ENCODE measurements around the gene CCDC50.

The CCDC50 gene

DNA sequence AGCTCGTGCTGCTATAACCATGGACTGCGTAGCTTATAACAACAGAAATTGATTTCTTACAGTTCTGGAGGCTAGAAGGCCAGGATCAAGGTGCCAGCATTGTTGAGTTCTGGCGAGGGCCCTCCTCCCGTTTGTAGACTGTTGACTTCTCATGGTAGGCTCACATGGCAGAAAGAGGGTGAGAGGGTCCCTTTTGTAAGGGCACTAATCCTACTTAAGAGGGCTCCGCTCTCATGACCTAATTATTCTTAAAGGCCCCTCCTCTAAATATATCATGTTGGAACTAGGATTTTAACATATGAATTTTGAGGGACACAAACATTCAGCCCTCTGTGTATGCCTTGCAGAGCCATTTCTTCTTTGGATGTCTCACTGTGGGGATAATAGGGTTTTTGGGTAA lies 103.0 kb downstream of the CCDC50 start:
- Mint-ChIP-seq H3K4me1 (no peaks in the 10 kb centered on the region), H3K27ac (no peak overlapping the region), H3K9me3 (peaks cover 2% of the 10 kb centered on the region), H3K36me3 (ENCODE audit: low read depth) (no peaks in the 10 kb centered on the region), H3K27me3 (ENCODE audit: low read depth) (no peaks in the 10 kb centered on the region), H3K4me3 (no peak overlapping the region)
- TF ChIP-seq, protein P1, sequence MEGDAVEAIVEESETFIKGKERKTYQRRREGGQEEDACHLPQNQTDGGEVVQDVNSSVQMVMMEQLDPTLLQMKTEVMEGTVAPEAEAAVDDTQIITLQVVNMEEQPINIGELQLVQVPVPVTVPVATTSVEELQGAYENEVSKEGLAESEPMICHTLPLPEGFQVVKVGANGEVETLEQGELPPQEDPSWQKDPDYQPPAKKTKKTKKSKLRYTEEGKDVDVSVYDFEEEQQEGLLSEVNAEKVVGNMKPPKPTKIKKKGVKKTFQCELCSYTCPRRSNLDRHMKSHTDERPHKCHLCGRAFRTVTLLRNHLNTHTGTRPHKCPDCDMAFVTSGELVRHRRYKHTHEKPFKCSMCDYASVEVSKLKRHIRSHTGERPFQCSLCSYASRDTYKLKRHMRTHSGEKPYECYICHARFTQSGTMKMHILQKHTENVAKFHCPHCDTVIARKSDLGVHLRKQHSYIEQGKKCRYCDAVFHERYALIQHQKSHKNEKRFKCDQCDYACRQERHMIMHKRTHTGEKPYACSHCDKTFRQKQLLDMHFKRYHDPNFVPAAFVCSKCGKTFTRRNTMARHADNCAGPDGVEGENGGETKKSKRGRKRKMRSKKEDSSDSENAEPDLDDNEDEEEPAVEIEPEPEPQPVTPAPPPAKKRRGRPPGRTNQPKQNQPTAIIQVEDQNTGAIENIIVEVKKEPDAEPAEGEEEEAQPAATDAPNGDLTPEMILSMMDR (IDR thresholded peaks at IDR 0.05; ENCODE audit: unreplicated experiment in 3 of 3), result no peak

DNA sequence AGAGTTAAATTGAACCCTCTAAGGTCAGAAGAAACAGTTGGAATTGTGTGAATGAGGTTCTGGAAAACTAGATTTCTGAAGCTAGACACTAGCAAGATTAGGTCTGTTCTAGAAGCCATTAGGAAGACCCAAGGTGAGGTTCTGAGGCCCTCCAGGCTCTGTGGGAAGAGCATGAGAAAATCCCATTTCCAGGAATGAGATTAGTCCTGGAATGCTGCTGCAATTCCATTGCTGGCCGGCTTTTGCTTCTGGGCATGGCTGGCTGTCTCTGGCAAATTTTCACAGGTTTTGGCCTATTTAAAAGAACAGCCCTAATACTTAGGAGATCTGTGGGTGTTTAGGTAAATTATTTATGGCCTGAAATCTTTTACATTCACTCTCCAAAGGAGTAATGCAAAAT lies 104.8 kb downstream of the CCDC50 start:
- H3K9me3 Mint-ChIP-seq, result peaks cover 2% of the 10 kb centered on the region
- no peaks in the 10 kb centered on the region for H3K27me3 Mint-ChIP-seq (ENCODE audit: low read depth)
- H3K4me1 Mint-ChIP-seq, result no peaks in the 10 kb centered on the region

DNA sequence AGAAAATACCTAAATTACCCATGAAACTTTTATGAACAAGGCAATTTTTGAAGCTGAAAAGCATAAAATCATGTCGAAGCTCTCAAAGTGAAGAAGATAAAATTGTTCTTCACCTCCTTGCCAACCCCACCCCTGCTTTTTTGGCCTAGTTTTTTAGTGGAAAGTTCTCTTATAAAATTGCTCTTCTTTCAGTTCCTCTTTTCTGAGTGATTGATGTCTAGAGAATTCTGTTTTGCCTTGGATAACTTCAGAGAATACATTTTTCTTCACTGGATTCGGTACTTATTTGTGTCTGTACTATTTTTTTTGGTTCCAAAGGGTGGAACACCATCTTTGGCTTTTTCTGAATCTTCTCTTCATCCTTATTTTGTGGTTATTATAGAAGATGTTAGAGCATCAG lies 106.8 kb downstream of the CCDC50 start:
- Mint-ChIP-seq H3K27ac (no peak overlapping the region), H3K9me3 (peaks cover 2% of the 10 kb centered on the region), H3K4me1 (no peaks in the 10 kb centered on the region), H3K4me3 (no peak overlapping the region), H3K27me3 (ENCODE audit: low read depth) (no peaks in the 10 kb centered on the region), H3K36me3 (ENCODE audit: low read depth) (no peaks in the 10 kb centered on the region)
- TF ChIP-seq, protein P1 (IDR thresholded peaks at IDR 0.05; ENCODE audit: unreplicated experiment in 3 of 3), result no peak

More for the DNA sequence above, 104.8 kb downstream of the CCDC50 start:
- Mint-ChIP-seq H3K36me3 (ENCODE audit: low read depth) (no peaks in the 10 kb centered on the region), H3K27ac (no peak overlapping the region), H3K4me3 (no peak overlapping the region)
- TF ChIP-seq, protein P1 (IDR thresholded peaks at IDR 0.05; ENCODE audit: unreplicated experiment in 3 of 3), result no peak

DNA sequence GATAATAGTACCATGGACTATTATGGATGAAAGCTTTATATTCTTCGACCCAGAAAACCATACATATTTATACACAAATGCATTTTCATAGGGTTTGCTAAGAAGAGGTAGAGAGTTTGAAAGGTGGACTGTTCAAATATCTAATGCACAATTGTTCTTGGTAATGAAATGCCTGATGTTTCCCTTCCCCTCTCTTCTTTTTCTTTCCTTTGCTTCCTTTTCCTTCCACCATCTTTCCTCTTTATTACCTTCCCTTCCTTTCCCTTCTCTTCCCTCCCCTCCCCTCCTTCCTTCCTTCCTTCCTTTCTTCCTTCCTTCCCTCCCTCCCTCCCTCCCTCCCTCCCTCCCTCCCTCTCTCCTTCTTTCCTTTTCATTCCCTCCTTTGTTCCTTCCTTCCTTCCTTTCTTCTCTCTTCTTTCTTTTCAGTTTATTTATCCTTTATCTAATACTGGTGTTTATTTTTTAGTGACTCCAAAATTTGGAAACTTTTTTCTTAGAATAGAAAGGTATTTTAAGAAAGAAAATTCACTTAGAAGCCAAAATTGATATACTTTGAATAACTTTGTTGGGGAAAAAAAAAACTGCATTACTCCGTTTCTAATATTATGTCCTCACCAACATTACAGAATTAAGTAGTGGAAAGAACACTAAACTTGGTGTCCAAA lies 109.1 kb downstream of the CCDC50 start:
- Mint-ChIP-seq H3K36me3 (ENCODE audit: low read depth) (no peaks in the 10 kb centered on the region), H3K27ac (no peak overlapping the region)

DNA sequence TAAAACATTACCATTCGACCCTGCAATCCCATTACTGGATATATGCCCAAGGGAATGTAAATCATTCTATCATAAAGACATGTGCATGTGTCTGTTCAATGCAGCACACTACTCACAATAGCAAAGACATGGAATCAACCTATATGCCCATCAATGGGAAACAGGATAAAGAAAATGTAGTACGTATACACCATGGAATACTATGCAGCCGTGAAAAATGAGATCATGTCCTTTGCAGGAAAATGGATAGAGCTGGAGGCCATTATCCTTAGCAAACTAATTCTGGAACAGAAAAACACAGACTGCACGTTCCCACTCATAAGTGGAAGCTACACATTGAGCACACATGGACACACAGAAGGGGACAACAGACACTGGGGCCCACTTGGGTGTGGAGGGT lies 111.3 kb downstream of the CCDC50 start:
- Mint-ChIP-seq H3K27ac (no peak overlapping the region), H3K4me3 (no peak overlapping the region)
- TF ChIP-seq, protein P1 (IDR thresholded peaks at IDR 0.05; ENCODE audit: unreplicated experiment in 3 of 3), result no peak

More for the DNA sequence above, 109.1 kb downstream of the CCDC50 start:
- Mint-ChIP-seq H3K9me3 (no peaks in the 10 kb centered on the region), H3K4me1 (no peaks in the 10 kb centered on the region), H3K4me3 (no peak overlapping the region), H3K27me3 (ENCODE audit: low read depth) (no peaks in the 10 kb centered on the region)
- TF ChIP-seq, protein P1 (IDR thresholded peaks at IDR 0.05; ENCODE audit: unreplicated experiment in 3 of 3), result no peak

DNA sequence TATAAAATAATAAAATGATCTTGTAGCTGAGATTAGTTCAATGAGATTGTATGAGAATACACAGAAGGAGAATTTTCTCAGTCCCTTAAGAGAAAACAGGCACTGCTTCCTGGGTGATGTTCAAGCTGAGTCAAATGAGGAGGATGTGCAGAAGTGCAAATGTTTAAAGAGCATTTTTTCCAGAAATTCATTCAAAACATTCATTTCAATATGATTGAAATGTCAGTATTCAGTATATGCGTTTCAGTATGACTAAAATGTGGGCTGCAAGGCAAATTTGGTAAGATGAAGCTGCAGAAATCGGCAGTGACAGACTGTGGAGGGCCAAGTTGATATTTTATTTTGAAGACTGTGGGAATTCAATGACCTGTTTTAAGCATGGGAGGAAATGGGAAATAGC lies 112.5 kb downstream of the CCDC50 start:
- Mint-ChIP-seq H3K27me3 (ENCODE audit: low read depth) (no peaks in the 10 kb centered on the region), H3K36me3 (ENCODE audit: low read depth) (no peaks in the 10 kb centered on the region), H3K9me3 (no peaks in the 10 kb centered on the region), H3K4me1 (no peaks in the 10 kb centered on the region), H3K27ac (no peak overlapping the region), H3K4me3 (no peak overlapping the region)
- TF ChIP-seq, protein P1 (IDR thresholded peaks at IDR 0.05; ENCODE audit: unreplicated experiment in 3 of 3), result no peak

More for the DNA sequence above, 111.3 kb downstream of the CCDC50 start:
- no peaks in the 10 kb centered on the region for H3K27me3 Mint-ChIP-seq (ENCODE audit: low read depth)
- H3K4me1 Mint-ChIP-seq, result no peaks in the 10 kb centered on the region
- no peaks in the 10 kb centered on the region for H3K9me3 Mint-ChIP-seq
- H3K36me3 Mint-ChIP-seq (ENCODE audit: low read depth), result no peaks in the 10 kb centered on the region

Measured in nephron (organoid).